Stimulated activated CD4-positive, alpha-beta T cell treated with anti-CD3 and anti-CD28 coated beads, Interleukin-4, amount 100 ng/mL, for 24 hours (primary cell): Measurements from ENCODE around the gene SKAP2.

Experiments
- DNase-seq: peaks from one replicate; pipeline ENCODE4 v3.0.0-alpha.2; 2020

The SKAP2 gene

GRCh38 chr7:26658389-26659084 lies 205.9 kb downstream of the SKAP2 start:
- DNase-seq, result no peak

DNA sequence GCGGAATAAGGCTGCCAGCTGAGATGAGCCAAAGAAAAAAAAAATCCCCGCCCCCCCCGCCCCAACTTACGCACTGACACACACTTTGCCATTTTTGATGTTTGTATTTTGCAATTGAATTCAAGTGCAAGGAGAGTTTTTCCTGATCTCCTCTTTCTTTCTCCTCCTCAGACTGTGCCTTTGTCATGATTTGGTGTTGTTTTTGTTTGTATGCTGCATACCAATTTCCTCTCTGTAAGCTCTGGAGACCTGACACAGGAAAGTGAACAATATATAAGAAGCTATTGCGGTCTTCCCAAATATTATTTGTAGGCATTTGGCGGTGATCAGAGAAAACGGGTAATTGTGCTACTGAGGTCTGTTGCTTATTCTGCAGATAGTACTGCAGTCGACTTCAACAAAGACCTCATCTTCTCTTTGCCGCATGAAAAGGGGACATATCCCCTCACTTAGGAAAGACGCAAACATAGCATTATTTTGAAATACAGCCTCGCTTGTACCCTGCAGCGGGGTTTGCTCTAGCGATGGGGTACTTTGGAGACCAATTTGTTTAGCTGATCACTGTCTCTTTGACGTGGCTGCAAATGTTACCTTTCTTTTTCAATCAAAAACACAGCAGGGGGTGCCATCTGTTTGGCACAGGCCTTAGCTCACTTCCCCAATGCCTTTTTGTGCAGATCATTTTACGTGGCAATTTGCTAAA lies 206.6 kb downstream of the SKAP2 start:
- no peak for DNase-seq

GRCh38 chr7:26657206-26657641 lies 207.2 kb downstream of the SKAP2 start:
- no peak for DNase-seq

DNA sequence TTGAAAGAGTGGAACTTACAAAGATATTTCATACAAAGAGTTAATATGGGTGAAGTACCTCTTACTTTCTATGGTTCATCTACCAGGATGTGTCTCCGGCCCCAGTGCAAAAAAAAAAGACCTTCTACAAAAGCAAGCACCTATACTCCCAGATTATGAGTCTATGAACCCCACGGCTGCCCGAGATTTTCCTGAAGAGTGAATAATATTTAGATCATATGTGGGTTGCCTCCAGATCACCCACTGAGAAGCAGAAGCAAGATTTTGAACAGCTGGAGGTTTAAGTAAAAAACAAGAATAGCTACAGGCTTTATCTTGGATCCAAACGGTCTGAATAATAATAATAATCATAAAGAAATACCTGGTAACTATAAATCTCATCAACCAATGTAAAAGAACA lies 207.7 kb downstream of the SKAP2 start:
- DNase-seq, result no peak

DNA sequence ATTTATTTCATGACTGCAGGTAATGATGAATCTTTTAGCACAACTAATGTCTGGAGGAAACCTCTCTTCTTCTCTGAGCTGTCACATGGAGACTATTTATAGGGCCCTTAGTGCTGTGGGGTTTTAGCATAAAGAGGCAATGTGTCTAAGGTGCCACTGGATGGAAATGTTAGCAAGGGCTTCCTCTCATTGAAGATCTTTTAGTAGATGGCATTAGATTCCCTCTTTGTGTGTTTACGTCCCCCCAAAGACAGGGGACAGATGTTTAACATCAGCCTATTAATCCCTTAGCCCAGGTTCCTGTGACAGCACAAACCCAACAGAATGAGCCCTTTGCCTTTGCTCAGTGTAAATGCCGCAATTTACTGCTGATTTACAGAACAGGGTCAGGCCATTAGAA lies 208.6 kb downstream of the SKAP2 start:
- no peak for DNase-seq

- DNase-seq, result no peak
Measured at GRCh38 chr7:26653430-26654399, 210.7 kb downstream of the SKAP2 start.

DNA sequence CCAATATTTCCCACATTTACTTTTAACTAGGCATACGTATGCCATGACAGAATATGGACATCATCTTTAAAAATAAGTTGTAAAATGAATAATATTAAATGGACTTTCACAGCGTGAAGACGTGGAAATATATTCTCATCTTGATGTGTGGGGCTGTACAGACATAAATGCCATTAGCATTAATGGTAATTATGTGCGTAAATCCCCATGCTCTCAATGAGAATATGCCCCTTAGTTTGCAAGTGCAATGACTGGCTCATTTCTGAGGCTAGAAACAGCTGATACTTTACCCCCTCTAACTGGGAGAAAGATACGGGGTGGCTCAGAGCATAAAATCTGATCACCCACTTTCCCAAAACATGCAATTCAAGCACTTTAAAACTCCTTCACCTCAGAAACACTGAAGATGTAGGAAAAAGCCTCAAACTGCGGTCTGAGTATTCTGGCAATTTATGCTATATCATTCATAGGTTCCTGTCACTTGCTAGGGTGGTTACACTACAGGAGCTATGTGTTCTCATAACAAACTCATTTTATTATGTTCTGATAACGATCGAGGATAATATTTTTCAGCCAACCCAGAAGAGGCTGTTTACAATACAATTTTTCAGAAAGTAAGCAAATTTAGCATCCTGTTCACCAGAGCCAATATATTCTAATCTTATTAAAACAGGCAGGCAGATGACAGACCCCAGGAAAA lies 211.8 kb downstream of the SKAP2 start:
- DNase-seq, result no peak

DNA sequence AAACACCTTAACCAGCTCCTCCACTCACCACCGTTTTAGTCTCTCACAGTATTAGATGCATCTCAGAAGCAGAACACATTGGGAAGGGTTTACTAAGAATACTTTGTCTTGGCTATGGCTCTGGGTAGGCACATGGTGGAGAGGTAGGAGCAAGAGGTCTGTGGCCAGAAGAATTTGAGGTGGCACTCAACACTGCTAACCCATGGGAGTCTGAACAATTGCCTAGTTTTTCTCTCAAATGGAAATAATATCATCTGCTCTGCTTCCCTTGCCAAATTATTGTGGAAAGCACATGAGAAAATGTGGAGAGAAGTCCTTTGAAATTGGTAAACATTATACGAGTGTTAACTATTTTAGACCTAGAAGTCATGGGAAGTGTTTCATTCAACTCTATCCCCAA lies 214.3 kb downstream of the SKAP2 start:
- DNase-seq, result no peak

GRCh38 chr7:26649388-26649787 lies 215.0 kb downstream of the SKAP2 start:
- no peak for DNase-seq

DNA sequence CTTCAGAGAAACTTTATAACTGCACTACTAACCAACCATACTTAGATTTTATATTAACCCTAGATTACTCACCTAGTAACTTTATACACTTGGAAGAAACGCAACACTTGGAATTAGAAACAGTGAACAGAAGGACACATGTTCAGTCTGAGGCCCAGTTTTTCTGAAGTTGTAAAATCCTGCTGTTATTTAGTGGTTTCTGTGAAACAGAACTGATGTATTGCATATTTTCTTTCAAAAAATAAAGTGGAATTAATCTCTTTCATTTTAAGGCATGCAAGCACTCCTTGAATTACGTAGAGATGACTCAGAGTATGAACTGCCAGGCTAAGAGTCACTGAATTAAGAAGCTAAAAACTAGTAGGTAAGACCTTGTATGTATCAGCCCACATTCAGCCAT lies 215.8 kb downstream of the SKAP2 start:
- DNase-seq, result no peak

- DNase-seq, result no peak
Measured at GRCh38 chr7:26646336-26647048, 217.9 kb downstream of the SKAP2 start.

DNA sequence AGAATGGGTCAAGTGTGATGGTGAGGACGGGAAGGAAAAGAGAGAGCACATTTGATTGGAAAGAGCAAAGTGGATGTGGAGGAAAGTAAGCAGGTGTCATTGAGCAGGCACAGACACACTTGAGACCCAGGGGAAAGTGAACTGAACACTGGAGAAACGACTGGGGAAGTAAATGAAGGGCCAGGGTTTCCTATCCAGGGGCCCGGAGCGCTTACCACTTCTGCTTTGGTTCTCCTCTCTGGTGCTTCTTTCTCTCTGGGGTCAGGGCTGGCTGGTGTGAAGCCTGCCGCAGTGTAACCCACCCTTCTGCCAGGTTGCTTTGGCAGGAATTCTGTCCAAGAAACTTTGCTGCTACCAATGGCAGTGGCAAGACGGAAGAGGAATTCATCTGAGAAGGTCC lies 219.3 kb downstream of the SKAP2 start:
- no peak for DNase-seq

- DNase-seq, result no peak
Measured at GRCh38 chr7:26642416-26642815, 222.0 kb downstream of the SKAP2 start.

- no peak for DNase-seq
Measured at GRCh38 chr7:26639695-26640094, 224.7 kb downstream of the SKAP2 start.

DNA sequence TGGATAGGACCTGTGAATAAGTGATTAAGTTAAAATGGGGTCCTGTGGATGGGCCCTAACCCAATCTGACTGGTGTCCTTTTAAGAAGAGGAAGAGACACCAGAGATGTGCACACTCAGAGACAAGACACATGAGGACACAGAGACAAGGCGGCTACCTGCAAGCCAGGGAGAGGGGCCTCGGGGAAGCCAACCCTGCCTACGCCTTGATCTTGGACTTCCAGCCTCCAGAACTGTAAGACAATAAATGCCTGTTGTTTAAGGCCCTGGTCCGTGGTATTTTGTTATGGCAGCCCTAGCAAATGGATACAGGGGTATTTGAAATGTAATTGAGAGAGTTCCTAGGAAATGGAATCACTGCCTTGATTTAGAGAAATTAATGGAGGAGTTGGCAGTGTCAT lies 225.3 kb downstream of the SKAP2 start:
- DNase-seq, result no peak

DNA sequence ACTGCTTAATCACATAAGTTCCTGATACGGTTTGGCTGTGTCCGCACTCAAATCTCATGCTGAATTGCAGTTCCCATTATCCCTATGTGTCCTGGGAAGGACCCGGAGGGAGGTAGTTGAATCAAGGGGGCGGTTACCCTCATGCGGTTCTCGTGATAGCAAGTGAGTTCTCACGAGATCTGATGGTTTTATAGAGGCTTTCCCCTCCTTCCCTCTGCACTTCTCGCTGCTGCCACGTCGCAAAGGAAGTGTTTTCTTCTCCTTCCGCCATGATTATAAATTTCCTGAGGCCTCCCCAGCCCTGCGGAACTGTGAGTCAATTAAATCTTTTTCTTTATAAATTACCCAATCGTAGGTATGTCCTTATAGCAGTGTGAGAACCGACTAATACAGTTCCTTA lies 226.2 kb downstream of the SKAP2 start:
- DNase-seq, result no peak

DNA sequence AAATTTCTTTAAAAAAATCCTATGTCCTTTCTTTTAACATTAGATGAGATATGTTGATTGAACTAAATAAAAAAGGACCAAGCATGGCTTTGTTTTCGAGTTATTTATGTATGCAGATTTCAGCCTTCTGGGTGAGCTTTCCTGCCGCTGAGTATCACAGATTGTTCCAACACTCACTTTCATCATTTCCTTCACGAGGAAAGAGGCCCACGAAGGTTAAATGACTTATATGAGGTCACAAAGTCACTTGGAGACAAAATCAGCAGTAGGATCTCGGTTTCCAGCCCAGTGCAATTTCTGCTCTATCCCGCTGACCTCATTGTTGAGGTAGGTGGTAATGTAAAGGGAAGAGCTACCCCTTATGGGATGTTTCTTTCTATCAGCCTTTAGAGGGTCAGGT lies 226.8 kb downstream of the SKAP2 start:
- no peak for DNase-seq

GRCh38 chr7:26636808-26637207 lies 227.6 kb downstream of the SKAP2 start:
- no peak for DNase-seq

DNA sequence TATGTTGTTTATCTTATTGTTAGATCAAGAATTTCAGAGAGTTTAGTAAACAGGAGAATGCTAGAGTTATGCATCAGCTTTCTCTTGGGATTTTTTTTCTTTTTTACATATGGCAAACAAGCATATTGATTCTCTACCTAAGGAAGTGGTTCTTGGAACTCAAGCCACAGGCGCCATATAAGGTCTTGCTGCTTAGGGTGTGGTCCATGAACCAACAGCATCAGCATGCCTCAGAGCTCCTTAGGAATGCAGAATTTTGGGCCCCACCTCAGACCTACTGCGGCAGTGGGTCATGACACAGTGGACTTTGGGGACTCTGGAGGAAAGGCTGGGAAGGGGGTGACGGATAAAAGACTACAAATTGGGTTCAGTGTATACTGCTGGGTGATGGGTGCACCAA lies 230.8 kb downstream of the SKAP2 start:
- DNase-seq, result no peak

GRCh38 chr7:26631601-26632000 lies 232.8 kb downstream of the SKAP2 start:
- DNase-seq, result no peak

DNA sequence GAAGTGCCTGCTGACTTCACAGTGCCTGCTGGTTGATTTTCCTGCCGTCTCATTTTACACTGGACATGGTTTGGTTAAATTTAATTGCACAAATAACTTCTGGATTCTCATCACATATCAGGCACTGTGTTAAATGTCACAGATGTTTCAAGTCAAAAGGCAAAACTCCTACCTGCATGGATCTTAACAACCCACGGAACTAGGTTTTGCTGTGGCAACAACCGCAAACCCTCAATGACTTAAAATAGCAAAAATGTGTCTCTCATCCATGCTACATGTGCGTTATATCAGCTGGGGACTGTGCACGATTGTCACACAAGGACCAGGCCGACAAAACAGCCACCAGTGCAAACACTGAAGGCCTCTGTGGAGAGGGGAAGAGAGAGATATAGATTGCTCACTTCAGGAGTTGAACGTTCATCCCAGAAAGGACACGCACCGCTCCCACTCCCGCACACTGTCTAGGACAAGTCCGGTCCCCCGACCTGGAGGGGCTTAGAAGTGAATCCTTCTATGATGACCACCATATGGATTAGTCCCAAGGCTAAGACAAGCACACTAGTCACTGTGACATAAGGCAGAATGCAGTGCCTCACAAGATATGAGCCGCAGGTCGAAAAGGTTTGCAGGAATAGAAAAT lies 233.3 kb downstream of the SKAP2 start:
- DNase-seq, result no peak

DNA sequence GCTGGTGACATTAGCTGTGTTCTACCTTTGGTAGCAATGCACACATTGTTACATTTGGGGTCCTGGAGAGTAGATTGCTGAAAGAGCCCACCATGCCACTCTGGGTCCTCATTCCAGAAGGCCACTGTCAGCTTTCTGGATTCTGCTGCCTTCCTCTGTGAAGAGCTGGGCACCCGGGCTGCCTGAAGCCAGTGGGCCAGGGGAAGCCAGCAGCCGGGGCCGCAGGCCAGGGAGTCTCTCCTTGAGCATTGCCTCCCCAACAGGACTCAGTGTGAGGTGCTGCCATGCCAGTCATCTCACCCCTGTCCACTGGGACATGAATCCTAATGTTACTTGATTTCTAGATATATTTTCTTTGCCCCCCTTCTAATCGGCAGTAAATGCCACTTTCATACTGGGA lies 234.0 kb downstream of the SKAP2 start:
- no peak for DNase-seq
